ENCODE data around the gene RPS19BP1.

The RPS19BP1 gene

GRCh38 chr22:39492186-39492585 lies 40.4 kb downstream of the RPS19BP1 start:
- no peak for TF ChIP-seq CTCF (IDR thresholded peaks at IDR 0.05; ENCODE audit: low read depth, low read length)
- DNase-seq (ENCODE audit: extremely low read depth, low read depth), result no peak

- DNase-seq (ENCODE audit: extremely low read depth, low read depth), result no peak
- no peak for TF ChIP-seq CTCF (IDR thresholded peaks at IDR 0.05; ENCODE audit: low read depth, low read length)
These were observed 40.9 kb downstream of the RPS19BP1 start for GRCh38 chr22:39491696-39492095.

- DNase-seq (ENCODE audit: extremely low read depth, low read depth), result no peak
- no peak for TF ChIP-seq CTCF (IDR thresholded peaks at IDR 0.05; ENCODE audit: low read depth, low read length)
These were observed 41.4 kb downstream of the RPS19BP1 start for GRCh38 chr22:39490966-39491680.

- DNase-seq (ENCODE audit: extremely low read depth, low read depth), result no peak
- TF ChIP-seq CTCF (IDR thresholded peaks at IDR 0.05; ENCODE audit: low read depth, low read length), result no peak
These were observed 42.3 kb downstream of the RPS19BP1 start for GRCh38 chr22:39490135-39490798.

- no peak for DNase-seq (ENCODE audit: extremely low read depth, low read depth)
- TF ChIP-seq CTCF (IDR thresholded peaks at IDR 0.05; ENCODE audit: low read depth, low read length), result no peak
These were observed 43.2 kb downstream of the RPS19BP1 start for GRCh38 chr22:39489094-39490068.

GRCh38 chr22:39488563-39489083 lies 43.9 kb downstream of the RPS19BP1 start:
- no peak for TF ChIP-seq CTCF (IDR thresholded peaks at IDR 0.05; ENCODE audit: low read depth, low read length)
- DNase-seq (ENCODE audit: extremely low read depth, low read depth), result no peak

Measured in AG09319 (cell line).